Dedifferentiated amniotic fluid mesenchymal stem cell (primary cell): ENCODE measurements around the gene RASA2.

ENCODE experiments used
- DNase-seq: peaks from one replicate; pipeline ENCODE4 v3.0.0-alpha.2; 2016; ENCODE audit errors: extremely low spot score

Gene RASA2

GRCh38 chr3:141486746-141487520 lies at the start of gene RASA2:
Gene RASA2 (plus strand): TSS chr3:141487027. CDS start chr3:141487084, 57 bp downstream.
- DNase-seq = peak; percentile 54

- DNase-seq = no peak
Measured at GRCh38 chr3:141439589-141439988, 47.2 kb upstream of the RASA2 start.

DNA sequence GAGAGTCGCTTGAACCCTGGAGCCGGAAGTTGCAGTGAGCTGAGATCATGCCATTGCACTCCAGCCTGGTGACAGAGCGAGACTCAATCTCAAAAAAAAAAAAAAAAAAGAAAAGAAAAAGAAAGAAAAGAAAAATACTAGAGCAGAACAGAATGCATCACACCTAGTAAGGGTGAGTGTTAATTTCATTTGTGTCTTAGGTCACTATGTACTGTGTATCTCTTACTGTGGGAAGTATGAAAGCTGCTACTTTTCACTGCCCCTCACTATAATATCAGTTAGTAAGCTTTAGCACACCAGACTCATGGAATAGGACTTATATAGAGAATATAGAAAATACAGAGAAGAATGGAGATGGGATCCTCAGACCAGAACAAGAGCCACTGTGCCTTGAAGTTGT lies 45.9 kb upstream of the RASA2 start:
- DNase-seq = no peak

- DNase-seq = peak; percentile 68
Measured at GRCh38 chr3:141441381-141442364, 45.2 kb upstream of the RASA2 start.

GRCh38 chr3:141442446-141442845 lies 44.4 kb upstream of the RASA2 start:
- DNase-seq = no peak

- no peak for DNase-seq
Measured at GRCh38 chr3:141442914-141443313, 43.9 kb upstream of the RASA2 start.

GRCh38 chr3:141444586-141445285 lies 42.1 kb upstream of the RASA2 start:
- peak; percentile 47 for DNase-seq

DNA sequence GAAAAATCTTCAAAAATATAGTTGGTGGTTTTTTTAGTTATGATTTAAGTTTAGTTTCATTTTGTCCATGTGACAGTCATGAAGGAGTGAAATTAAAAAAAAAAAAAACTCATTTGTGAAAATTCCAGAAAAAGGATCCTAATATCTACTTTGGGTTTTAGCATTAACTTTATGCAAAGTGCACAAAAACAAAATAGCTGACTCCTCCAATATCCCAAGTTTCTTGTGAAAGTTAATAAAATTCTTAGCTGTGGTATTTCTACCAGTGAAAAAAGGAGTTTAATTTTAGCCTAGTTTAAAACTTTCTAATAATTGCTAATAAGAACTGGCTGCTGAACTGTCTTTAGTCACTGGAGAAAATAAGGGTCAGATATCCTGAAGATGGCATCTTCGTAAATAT lies 40.8 kb upstream of the RASA2 start:
- DNase-seq = no peak

DNA sequence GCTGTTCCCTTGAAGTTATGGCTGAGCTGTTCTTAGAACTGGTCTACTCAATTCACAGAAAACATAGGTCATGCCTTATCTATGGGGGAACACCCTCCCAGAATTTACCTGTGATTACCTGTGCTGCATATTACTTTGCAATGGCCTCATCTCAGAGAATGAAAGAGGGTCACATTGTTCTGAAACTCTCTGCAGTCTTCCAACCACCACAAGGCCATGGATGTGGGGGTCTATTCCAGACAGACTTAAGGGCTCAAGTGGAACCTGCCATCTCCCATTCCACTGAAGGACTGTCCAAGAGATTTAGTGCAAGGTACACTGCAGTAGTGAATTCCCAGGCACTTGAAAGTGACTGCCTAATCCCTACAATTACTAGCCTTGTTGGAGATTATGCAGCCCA lies 40.1 kb upstream of the RASA2 start:
- DNase-seq = no peak

GRCh38 chr3:141447383-141447782 lies 39.4 kb upstream of the RASA2 start:
- DNase-seq = no peak

- peak; percentile 68 for DNase-seq
Measured at GRCh38 chr3:141448606-141449220, 38.1 kb upstream of the RASA2 start.

GRCh38 chr3:141449424-141449823 lies 37.4 kb upstream of the RASA2 start:
- no peak for DNase-seq

DNA sequence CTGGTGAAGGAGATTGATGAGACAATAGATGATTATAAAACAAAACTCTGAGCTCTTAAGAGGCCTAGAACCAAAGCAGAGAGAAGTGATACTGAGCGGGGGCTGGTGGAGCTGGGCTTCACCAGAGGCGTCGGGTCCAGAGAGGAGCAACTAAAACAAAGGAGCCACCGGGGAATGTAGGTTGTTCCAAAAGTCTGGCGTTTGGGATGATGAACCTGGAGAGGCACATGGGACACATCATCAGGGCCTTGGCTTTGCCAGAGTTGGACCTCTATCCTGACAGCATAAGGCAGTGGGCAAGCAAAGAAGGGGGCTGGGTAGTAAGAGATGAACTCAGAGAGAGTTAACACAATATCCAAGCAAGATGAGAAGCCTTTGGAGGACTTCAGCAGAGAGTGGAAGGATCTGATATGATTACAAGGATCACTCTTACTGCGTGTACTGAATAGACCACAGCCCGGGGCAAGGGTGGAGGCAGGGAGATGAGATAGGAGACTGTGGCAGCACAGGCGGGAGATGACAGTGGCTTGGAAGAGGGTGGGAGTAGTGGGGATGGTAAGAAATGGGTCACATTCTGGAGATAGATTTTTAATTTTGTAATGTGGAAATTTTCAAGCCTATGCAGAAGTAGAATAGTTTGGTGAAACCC lies 36.0 kb upstream of the RASA2 start:
- DNase-seq = no peak

GRCh38 chr3:141452045-141452444 lies 34.8 kb upstream of the RASA2 start:
- DNase-seq = peak; percentile 73

GRCh38 chr3:141452773-141453172 lies 34.1 kb upstream of the RASA2 start:
- no peak for DNase-seq

- DNase-seq = no peak
Measured at GRCh38 chr3:141454054-141454453, 32.8 kb upstream of the RASA2 start.

DNA sequence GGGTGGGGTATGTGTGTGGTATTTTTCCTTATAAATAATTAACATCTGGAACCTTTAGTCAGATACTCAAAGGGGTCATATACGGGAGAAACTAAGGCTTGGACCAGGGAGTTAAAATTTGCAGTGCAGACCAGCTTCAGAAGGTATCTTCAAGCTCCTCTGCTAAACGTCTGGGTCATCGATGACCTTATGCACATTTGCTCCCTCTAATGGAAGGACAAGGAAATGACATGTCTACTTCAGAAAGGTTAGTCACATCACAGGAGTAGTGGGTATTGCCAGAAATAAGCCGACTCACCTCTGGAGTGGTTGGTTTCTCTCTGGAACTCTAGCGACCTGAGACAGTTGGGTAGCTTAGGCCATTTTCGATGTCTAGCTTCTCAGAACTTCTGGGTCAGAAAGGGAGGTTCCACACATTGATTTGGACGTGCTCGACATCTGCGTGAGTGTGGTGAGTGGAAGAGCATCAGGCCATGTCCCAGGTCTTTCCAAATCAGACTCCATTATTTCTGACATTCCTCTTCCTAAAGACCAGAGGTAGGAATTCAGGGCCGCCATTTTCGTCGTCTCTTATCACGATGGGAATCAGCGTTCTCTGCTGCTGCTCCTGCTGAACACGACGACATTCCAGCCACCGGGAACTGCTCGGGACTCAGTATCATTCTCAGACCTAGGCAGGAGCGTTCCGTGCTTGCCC lies 31.8 kb upstream of the RASA2 start:
- peak; percentile 79 for DNase-seq

GRCh38 chr3:141455603-141456300 lies 31.1 kb upstream of the RASA2 start:
- DNase-seq = no peak

- DNase-seq = no peak
Measured at GRCh38 chr3:141456301-141456625, 30.6 kb upstream of the RASA2 start.

DNA sequence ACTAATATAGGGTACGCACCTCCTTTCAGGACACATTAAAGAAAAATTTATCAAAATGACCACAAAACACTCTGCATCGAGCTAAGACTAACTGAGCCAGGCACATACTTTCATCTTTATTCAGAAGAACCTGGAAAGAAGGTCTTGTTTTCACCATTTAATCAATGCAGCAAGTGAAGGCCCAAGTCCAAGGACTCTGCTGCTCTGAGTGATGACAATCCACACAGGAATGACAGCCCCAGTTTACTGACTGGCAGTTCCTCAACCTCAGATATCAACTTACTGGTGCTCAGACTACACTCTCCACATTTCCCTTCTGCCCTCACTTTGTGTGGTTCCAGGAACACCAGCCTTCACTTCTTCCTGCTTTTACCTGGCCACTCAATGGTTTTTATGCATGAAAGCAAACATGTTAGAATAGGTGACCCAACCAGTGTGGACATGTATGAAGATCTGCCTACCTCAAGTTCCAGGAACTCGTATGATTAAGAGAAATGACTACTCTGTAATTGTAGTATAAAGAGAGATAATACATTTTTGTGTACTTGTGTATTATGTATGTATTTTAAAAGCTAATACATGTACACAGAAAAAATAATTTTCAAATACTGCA lies 29.1 kb upstream of the RASA2 start:
- DNase-seq = no peak
